ENCODE results near the gene SPATA19. TPM values are rescaled to one million over a fixed set of nuclear protein-coding genes. Genes with fewer than 3 reads are reported as not detected.

SPATA19 gene
- total and polyA plus RNA-seq, 2 experiments from 2014 or later: not detected

- TF ChIP-seq REST (IDR thresholded peaks at IDR 0.05; ENCODE audit: unreplicated experiment) (no peak), ZNF114 (CRISPR knock-in tag; IDR thresholded peaks at IDR 0.05) (no peak), NANOG (IDR thresholded peaks at IDR 0.05; ENCODE audit: borderline replicate concordance) (no peak), CTCF (conservative IDR thresholded peaks at IDR 0.05; ENCODE audit: low read depth in 2 of 2) (no peak), EZH2 (IDR thresholded peaks at IDR 0.05; ENCODE audit: low read depth, unreplicated experiment) (no peak), POLR2AphosphoS5 (IDR thresholded peaks at IDR 0.05; ENCODE audit: low read depth) (no peak), JUNB (IDR thresholded peaks at IDR 0.05; ENCODE audit: unreplicated experiment) (no peak)
Observed at GRCh38 chr11:133886029-133886428, 40.7 kb upstream of the SPATA19 start (continued).

GRCh38 chr11:133872160-133872559 lies 26.8 kb upstream of the SPATA19 start:
- no peak overlapping the region for H3K4me3 ChIP-seq
- no peaks in the 10 kb centered on the region for H4K20me1 ChIP-seq (replicated peaks; ENCODE audit: insufficient read depth)
- Mint-ChIP-seq H3K4me3 (no peak overlapping the region), H3K36me3 (ENCODE audit: low read depth) (no peaks in the 10 kb centered on the region), H3K9me3 (no peaks in the 10 kb centered on the region; the same call in 2 of the 3 replicates), H3K27ac (no peak overlapping the region), H3K27me3 (ENCODE audit: insufficient read depth, low read depth, poor library complexity) (no peaks in the 10 kb centered on the region), H3K4me1 (no peaks in the 10 kb centered on the region)
- no peaks in the 10 kb centered on the region for H3K79me2 ChIP-seq (replicated peaks; ENCODE audit: insufficient read depth)
- H3K27me3 ChIP-seq (ENCODE audit: insufficient read depth): no peaks in the 10 kb centered on the region
- no peaks in the 10 kb centered on the region for H3K36me3 ChIP-seq (ENCODE audit: insufficient read depth)
- H2AFZ ChIP-seq: no peak overlapping the region
- DNase-seq (ENCODE audit: low spot score): no peak
- H3K27ac ChIP-seq (ENCODE audit: low read depth): no peak overlapping the region
- no peak overlapping the region for H3K4me2 ChIP-seq
- TF ChIP-seq ZNF114 (CRISPR knock-in tag; IDR thresholded peaks at IDR 0.05) (no peak), ZNF462 (CRISPR knock-in tag; IDR thresholded peaks at IDR 0.05) (no peak), STAT1 (IDR thresholded peaks at IDR 0.05; ENCODE audit: unreplicated experiment) (no peak), JUNB (IDR thresholded peaks at IDR 0.05; ENCODE audit: unreplicated experiment) (no peak)
- no peaks in the 10 kb centered on the region for H3K4me1 ChIP-seq (ENCODE audit: insufficient read depth)
- H3F3A ChIP-seq (replicated peaks; ENCODE audit: low read depth): no peaks in the 10 kb centered on the region
- no peak for ATAC-seq
- H3K9me2 ChIP-seq (ENCODE audit: insufficient read depth): 0 out of 2 replicates have a peak, but pooled peaks cover 9% of the 10 kb centered on the region
